ENCODE data around the gene CACNA2D3.

Gene CACNA2D3

GRCh38 chr3:54871867-54872266, 749.5 kb downstream of the CACNA2D3 start:
- TF ChIP-seq, protein P1, sequence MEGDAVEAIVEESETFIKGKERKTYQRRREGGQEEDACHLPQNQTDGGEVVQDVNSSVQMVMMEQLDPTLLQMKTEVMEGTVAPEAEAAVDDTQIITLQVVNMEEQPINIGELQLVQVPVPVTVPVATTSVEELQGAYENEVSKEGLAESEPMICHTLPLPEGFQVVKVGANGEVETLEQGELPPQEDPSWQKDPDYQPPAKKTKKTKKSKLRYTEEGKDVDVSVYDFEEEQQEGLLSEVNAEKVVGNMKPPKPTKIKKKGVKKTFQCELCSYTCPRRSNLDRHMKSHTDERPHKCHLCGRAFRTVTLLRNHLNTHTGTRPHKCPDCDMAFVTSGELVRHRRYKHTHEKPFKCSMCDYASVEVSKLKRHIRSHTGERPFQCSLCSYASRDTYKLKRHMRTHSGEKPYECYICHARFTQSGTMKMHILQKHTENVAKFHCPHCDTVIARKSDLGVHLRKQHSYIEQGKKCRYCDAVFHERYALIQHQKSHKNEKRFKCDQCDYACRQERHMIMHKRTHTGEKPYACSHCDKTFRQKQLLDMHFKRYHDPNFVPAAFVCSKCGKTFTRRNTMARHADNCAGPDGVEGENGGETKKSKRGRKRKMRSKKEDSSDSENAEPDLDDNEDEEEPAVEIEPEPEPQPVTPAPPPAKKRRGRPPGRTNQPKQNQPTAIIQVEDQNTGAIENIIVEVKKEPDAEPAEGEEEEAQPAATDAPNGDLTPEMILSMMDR (IDR thresholded peaks at IDR 0.05), result no peak

DNA sequence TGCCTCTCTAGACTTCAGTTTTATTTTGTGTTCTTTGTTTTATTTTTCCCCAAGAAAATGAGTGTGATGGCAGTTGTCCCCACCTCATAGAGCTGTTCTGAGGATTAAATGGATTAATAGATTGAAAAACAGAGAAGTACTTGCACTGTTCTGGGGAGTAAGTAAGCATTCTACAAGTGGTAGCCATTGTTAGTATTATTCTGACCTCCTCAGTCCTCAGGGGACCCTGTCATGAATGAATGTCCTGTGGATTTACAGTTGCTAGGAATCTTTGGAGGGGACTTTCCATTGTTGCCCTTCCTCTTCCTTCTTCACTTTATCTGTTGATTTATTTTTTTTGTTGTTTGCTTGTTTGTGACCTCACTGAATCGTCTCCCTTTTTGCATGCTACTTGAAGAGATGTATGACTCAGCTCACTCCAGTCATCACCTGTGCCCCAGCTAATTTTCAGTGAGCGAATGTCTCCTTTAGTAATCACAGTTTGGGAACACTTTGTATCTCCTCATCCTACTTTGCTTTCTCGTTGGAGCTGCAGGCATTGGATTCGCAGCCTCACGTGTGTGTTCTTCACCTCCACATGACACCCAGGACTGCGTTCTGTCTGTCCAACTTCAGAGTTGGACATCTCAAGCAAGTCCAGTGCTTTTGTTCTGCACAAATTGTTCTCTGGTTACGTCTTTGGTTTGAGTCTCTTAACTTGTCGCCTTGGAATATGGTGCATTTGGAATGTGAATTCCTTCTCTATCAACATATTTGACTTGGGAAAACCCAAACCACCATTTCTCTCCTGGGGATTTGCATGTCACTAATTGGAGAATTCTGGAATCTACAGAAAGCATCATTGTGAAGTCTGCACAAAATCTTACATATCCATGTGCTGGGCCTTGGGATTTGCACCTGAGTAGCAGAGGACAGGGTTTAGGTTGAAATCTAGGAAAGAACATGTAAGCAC, 751.0 kb downstream of the CACNA2D3 start:
- TF ChIP-seq, protein P1 (IDR thresholded peaks at IDR 0.05), result no peak

- TF ChIP-seq, protein P1 (IDR thresholded peaks at IDR 0.05), result no peak
Measured at GRCh38 chr3:54874816-54875556, 752.6 kb downstream of the CACNA2D3 start.

GRCh38 chr3:54875596-54876268, 753.4 kb downstream of the CACNA2D3 start:
- TF ChIP-seq, protein P1 (IDR thresholded peaks at IDR 0.05), result no peak

- TF ChIP-seq, protein P1 (IDR thresholded peaks at IDR 0.05), result no peak
Measured at GRCh38 chr3:54876694-54877093, 754.3 kb downstream of the CACNA2D3 start.

GRCh38 chr3:54877730-54878129, 755.4 kb downstream of the CACNA2D3 start:
- TF ChIP-seq, protein P1 (IDR thresholded peaks at IDR 0.05), result no peak

- TF ChIP-seq, protein P1 (IDR thresholded peaks at IDR 0.05), result no peak
Measured at GRCh38 chr3:54878145-54878544, 755.8 kb downstream of the CACNA2D3 start.

Data from LNCAP (cell line).